ENCODE measurements around the gene SPATA9. TPM values are rescaled to one million over a fixed set of nuclear protein-coding genes. Genes with fewer than 3 reads are reported as not detected.

The SPATA9 gene
- total and polyA plus RNA-seq, 2 of the 8 experiments (the other 6 are each of a cell fraction or from before 2014, with no cell fraction given), result not detected

- no peak overlapping the region for H2BK12ac ChIP-seq (ENCODE audit: low read depth, low read length)
- DNase-seq (ENCODE audit: low read depth in 1 of 2, low spot score in 2 of 2), result no peak
- no peaks in the 10 kb centered on the region for H3K27me3 ChIP-seq (replicated peaks in 1 of 4; ENCODE audit: control insufficient read depth in 3 of 4, extremely low read depth in 1 of 4, insufficient read depth in 3 of 4, low read length in 3 of 4)
- no peak for FAIRE-seq
- no peak overlapping the region for H3K9ac ChIP-seq (replicated peaks in 1 of 4; ENCODE audit: extremely low read depth in 1 of 4, low read depth in 3 of 4, low read length in 3 of 4)
- H4K5ac ChIP-seq (ENCODE audit: insufficient read length, low read depth, low read length), result no peak overlapping the region
- TF ChIP-seq KDM1A (IDR thresholded peaks at IDR 0.05; ENCODE audit: borderline replicate concordance, low read length), result 0 out of 2 replicates have a peak, but pooled peaks have one; percentile 29
- no peak for TF ChIP-seq SAP30 (IDR thresholded peaks at IDR 0.05; ENCODE audit: insufficient read depth, insufficient replicate concordance, low read length)
- H2BK20ac ChIP-seq (ENCODE audit: low read length), result no peak overlapping the region
- ChIA-PET CTCF (ENCODE audit: partially characterized antibody) (interaction anchor here (1.3 kb wide), 1 partner anchor 159 kb away, joined by 3 read pairs; no protein-coding TSS in a partner anchor), POLR2A (ENCODE audit: partially characterized antibody) (no interaction called here)
- no peaks in the 10 kb centered on the region; a peak in 1 of 4 replicates for H3K9me3 ChIP-seq (ENCODE audit: insufficient read depth in 2 of 2, low read depth in 1 of 2, low read length in 1 of 2)
- H3K4me3 ChIP-seq (ENCODE audit: extremely low read depth in 1 of 4, insufficient read depth in 2 of 4, low read depth in 3 of 4, low read length in 4 of 4), result no peak overlapping the region
- no peak overlapping the region for H2BK120ac ChIP-seq (replicated peaks; ENCODE audit: low read depth, low read length)
- no peaks in the 10 kb centered on the region for H3K79me1 ChIP-seq (ENCODE audit: low read depth, low read length)
- H2BK5ac ChIP-seq (ENCODE audit: low read depth, low read length), result no peak overlapping the region
- no peaks in the 10 kb centered on the region for H3K36me3 ChIP-seq (ENCODE audit: control insufficient read depth in 2 of 4, insufficient read depth in 4 of 4, low read length in 3 of 4)
- H3K4ac ChIP-seq (replicated peaks; ENCODE audit: insufficient read length, low read depth, low read length), result no peak overlapping the region
- H2BK15ac ChIP-seq (ENCODE audit: low read length), result no peak overlapping the region
- H3K4me1 ChIP-seq (replicated peaks in 1 of 4; ENCODE audit: control insufficient read depth in 3 of 4, insufficient read depth in 4 of 4, low read length in 3 of 4), result no peaks in the 10 kb centered on the region
- 82% methylated on average over 1 of the region's 1 CpG; no CpG with 5 or more reads in 1 of the 2 experiments for WGBS, 2 experiments (ENCODE audit: extremely low coverage in 1 of 2, insufficient coverage in 1 of 2, insufficient read length in 1 of 2, insufficient replicate concordance in 2 of 2, low coverage in 1 of 2, low lambda C conversion rate in 2 of 2, missing lambda C conversion rate in 1 of 2)
- H3K23me2 ChIP-seq (ENCODE audit: low read depth, low read length), result no peaks in the 10 kb centered on the region
- no peak overlapping the region for H3K27ac ChIP-seq (ENCODE audit: low read depth, low read length)
- H4K8ac ChIP-seq (ENCODE audit: extremely low read depth, insufficient read depth, low read length), result no peak overlapping the region
- no peak overlapping the region for H3K56ac ChIP-seq (replicated peaks; ENCODE audit: insufficient read length, low read depth, low read length)
- no peak overlapping the region for H3K18ac ChIP-seq (ENCODE audit: extremely low read depth, low read length)
- no peak overlapping the region for H3K23ac ChIP-seq (ENCODE audit: insufficient read length)
- no peaks in the 10 kb centered on the region for H3K79me2 ChIP-seq (ENCODE audit: control insufficient read depth in 1 of 2, insufficient read depth in 2 of 2, low read length in 2 of 2)
- H3K4me2 ChIP-seq (ENCODE audit: insufficient read depth in 1 of 2, low read depth in 2 of 2, low read length in 2 of 2), result no peak overlapping the region
- no peak overlapping the region for H3K14ac ChIP-seq (ENCODE audit: insufficient read length)
- H2AK5ac ChIP-seq (ENCODE audit: low read depth, low read length), result no peak overlapping the region
- no peak overlapping the region for H2AFZ ChIP-seq (ENCODE audit: low read length)
- no peaks in the 10 kb centered on the region for H4K20me1 ChIP-seq (replicated peaks in 1 of 2; ENCODE audit: control insufficient read depth in 1 of 2, insufficient read depth in 2 of 2, low read length in 2 of 2)
- H4K91ac ChIP-seq (replicated peaks; ENCODE audit: insufficient read length, low read length), result no peak overlapping the region
Observed at GRCh38 chr5:95689680-95690079, 6.9 kb upstream of the SPATA9 start.
